ENCODE data around the gene BTBD9. TPM values are rescaled to one million over a fixed set of nuclear protein-coding genes. Genes with fewer than 3 reads are reported as not detected.

BTBD9 gene
- total RNA-seq, 2 experiments from 2014 or later = 8.2 to 12.2 TPM

DNA sequence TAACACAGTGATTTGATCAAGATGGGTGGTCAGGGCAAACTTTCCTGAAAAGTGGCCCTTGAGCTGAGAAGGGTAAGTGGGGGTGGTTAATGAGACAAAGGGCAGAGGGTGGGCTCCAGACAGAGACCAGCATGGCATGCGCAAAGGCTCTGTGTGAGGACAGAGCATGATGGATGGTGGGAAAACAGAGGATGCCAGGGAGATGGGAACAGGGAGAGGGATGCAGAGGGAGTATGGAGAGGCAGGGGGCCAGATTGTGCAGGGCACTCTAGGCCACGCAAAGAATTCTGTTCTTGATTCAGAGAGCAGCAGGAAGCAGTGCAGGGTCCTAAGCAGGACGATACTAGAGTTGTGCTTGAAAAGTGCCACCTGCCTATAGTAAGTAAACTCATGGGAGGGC lies 394.4 kb downstream of the BTBD9 start:
- intact Hi-C loops (cut with DNase I, micrococcal nuclease) = no loop called here
- H3K36me3 Mint-ChIP-seq (ENCODE audit: low read depth) = peaks cover 6% of the 10 kb centered on the region
- ChIA-PET CTCF (no interaction called here), POLR2A (no interaction called here)
- DNase-seq (no peak), ATAC-seq (no peak)
- H3K27me3 Mint-ChIP-seq = no peaks in the 10 kb centered on the region
- no peak overlapping the region for H3K27ac Mint-ChIP-seq
- no peaks in the 10 kb centered on the region for H3K4me1 Mint-ChIP-seq
- H3K4me3 Mint-ChIP-seq = no peak overlapping the region
- H3K9me3 Mint-ChIP-seq (ENCODE audit: low read depth) = no peaks in the 10 kb centered on the region

DNA sequence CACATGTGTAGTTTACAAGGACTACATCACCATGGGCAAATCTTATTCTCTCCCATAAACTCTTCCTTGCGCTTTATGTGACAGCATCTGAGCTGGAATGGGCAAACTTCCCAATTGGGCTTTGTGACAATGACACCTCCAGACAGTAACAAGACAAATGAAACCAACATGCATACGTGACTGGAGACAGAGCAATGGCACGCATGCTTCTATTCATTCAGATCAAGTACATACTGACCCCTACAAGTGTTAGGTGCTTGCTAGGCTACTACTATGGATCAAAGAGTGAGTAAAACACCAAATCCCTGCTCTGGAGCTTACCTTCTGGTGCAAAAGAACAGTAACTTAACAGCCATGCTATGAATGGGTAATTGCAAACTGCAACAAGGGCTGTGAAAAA lies 394.9 kb downstream of the BTBD9 start:
- no peak for ATAC-seq

GRCh38 chr6:38241200-38241871 lies 398.4 kb downstream of the BTBD9 start:
- intact Hi-C loops (cut with DNase I, micrococcal nuclease) = no loop called here
- DNase-seq (no peak), ATAC-seq (no peak)
- no peaks in the 10 kb centered on the region for H3K27me3 Mint-ChIP-seq
- no peaks in the 10 kb centered on the region for H3K4me1 Mint-ChIP-seq
- no peak overlapping the region for H3K27ac Mint-ChIP-seq
- CTCF ChIA-PET = interaction anchor here (1.2 kb wide), 1 partner anchor 9 kb away, joined by 3 read pairs; no protein-coding TSS in a partner anchor
- no peak overlapping the region for H3K4me3 Mint-ChIP-seq
- peaks cover 4% of the 10 kb centered on the region for H3K36me3 Mint-ChIP-seq (ENCODE audit: low read depth)
- POLR2A ChIA-PET = no interaction called here
- H3K9me3 Mint-ChIP-seq (ENCODE audit: low read depth) = no peaks in the 10 kb centered on the region

More for the DNA sequence above, 394.9 kb downstream of the BTBD9 start:
- Mint-ChIP-seq H3K9me3 (ENCODE audit: low read depth) (no peaks in the 10 kb centered on the region), H3K27me3 (no peaks in the 10 kb centered on the region), H3K4me3 (no peak overlapping the region), H3K4me1 (no peaks in the 10 kb centered on the region), H3K27ac (no peak overlapping the region), H3K36me3 (ENCODE audit: low read depth) (peaks cover 6% of the 10 kb centered on the region)
- POLR2A ChIA-PET = no interaction called here
- CTCF ChIA-PET = no interaction called here
- intact Hi-C loops (cut with DNase I, micrococcal nuclease) = no loop called here
- no peak for DNase-seq

DNA sequence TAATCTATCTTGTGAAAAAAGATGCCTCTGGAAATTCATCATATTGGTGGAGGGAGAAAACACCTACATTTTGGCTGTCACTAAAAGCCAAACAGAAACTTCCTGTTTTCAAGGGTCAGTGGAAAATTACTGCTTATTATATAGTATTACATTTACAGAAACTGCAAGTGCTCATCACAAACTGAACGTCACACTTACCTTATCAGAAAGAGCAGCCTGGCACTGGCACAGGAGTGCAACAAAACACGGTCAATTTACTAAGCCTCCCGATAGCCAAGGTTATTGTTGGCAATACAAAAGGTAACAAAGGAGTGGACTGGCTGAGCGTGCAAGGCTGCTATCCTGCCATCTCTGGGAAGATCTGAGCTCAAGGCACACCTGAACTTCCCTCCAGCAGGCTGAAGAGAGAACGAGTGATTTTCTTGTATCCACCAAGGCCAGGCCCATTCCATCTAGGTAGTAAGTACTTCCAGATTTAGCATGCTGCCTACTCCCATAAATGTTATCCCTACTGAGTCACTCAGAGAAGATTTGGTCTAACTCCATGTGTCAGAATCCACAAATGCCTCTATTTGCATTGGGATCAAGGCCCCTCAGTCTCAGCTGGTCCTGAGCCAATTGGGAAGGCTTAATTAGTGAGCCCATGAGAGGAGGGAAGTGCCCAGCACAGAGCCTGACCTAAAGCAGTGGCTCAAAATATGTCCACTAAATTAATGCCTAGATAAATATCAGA lies 399.8 kb downstream of the BTBD9 start:
- Mint-ChIP-seq H3K27me3 (no peaks in the 10 kb centered on the region), H3K36me3 (ENCODE audit: low read depth) (peaks cover 2% of the 10 kb centered on the region), H3K9me3 (ENCODE audit: low read depth) (no peaks in the 10 kb centered on the region), H3K27ac (no peak overlapping the region), H3K4me1 (no peaks in the 10 kb centered on the region), H3K4me3 (no peak overlapping the region)
- ChIA-PET CTCF (no interaction called here), POLR2A (no interaction called here)
- intact Hi-C loops (cut with DNase I, micrococcal nuclease) = no loop called here
- DNase-seq = no peak
- no peak for ATAC-seq

DNA sequence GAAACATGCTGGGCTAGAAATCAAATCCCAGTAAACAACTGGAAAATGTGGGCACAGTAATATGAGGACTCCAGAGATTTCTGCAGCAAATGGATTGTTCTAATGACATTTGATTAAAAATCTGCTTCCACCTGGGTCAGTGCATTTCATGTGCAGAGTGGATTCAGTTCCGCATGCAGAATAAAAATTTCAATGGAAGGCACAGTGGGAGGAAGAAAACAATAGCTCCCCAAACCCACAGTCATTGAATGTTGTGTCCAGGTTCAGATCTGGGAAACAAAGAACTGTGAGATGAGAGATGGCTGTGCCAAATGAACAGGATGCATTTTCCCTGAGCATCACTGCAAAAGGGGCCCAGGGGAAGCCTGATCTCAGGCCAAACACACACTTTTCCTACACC lies 403.1 kb downstream of the BTBD9 start:
- ChIA-PET POLR2A (no interaction called here), CTCF (no interaction called here)
- ATAC-seq (no peak), DNase-seq (no peak)
- no peak overlapping the region for H3K4me3 Mint-ChIP-seq
- no peaks in the 10 kb centered on the region for H3K27me3 Mint-ChIP-seq
- H3K4me1 Mint-ChIP-seq = no peaks in the 10 kb centered on the region
- no peaks in the 10 kb centered on the region for H3K9me3 Mint-ChIP-seq (ENCODE audit: low read depth)
- intact Hi-C loops (cut with DNase I, micrococcal nuclease) = no loop called here
- H3K36me3 Mint-ChIP-seq (ENCODE audit: low read depth) = peaks cover 2% of the 10 kb centered on the region
- no peak overlapping the region for H3K27ac Mint-ChIP-seq

GRCh38 chr6:38234934-38235682 lies 404.6 kb downstream of the BTBD9 start:
- no peaks in the 10 kb centered on the region for H3K9me3 Mint-ChIP-seq (ENCODE audit: low read depth)
- ATAC-seq (no peak), DNase-seq (no peak)
- no peaks in the 10 kb centered on the region for H3K27me3 Mint-ChIP-seq
- H3K4me1 Mint-ChIP-seq = no peaks in the 10 kb centered on the region
- H3K27ac Mint-ChIP-seq = no peak overlapping the region
- H3K4me3 Mint-ChIP-seq = no peak overlapping the region
- peaks cover 2% of the 10 kb centered on the region for H3K36me3 Mint-ChIP-seq (ENCODE audit: low read depth)
- ChIA-PET CTCF (interaction anchor here (0.7 kb wide), 1 partner anchor 52 kb away, joined by 3 read pairs; no protein-coding TSS in a partner anchor), POLR2A (no interaction called here)
- intact Hi-C loops (cut with DNase I, micrococcal nuclease) = no loop called here

GRCh38 chr6:38234141-38234540 lies 405.6 kb downstream of the BTBD9 start:
- POLR2A ChIA-PET = no interaction called here
- Mint-ChIP-seq H3K4me1 (no peaks in the 10 kb centered on the region), H3K9me3 (ENCODE audit: low read depth) (no peaks in the 10 kb centered on the region), H3K36me3 (ENCODE audit: low read depth) (peaks cover 2% of the 10 kb centered on the region), H3K4me3 (no peak overlapping the region), H3K27me3 (no peaks in the 10 kb centered on the region), H3K27ac (no peak overlapping the region)
- DNase-seq = no peak
- intact Hi-C loops (cut with DNase I, micrococcal nuclease) = no loop called here
- CTCF ChIA-PET = no interaction called here
- no peak for ATAC-seq

- H3K36me3 Mint-ChIP-seq (ENCODE audit: low read depth) = no peaks in the 10 kb centered on the region
- no peaks in the 10 kb centered on the region for H3K9me3 Mint-ChIP-seq (ENCODE audit: low read depth)
- H3K4me3 Mint-ChIP-seq = no peak overlapping the region
- no peaks in the 10 kb centered on the region for H3K27me3 Mint-ChIP-seq
- no peak for DNase-seq
- no peak overlapping the region for H3K27ac Mint-ChIP-seq
- CTCF ChIA-PET = no interaction called here
- intact Hi-C loops (cut with DNase I, micrococcal nuclease) = no loop called here
- POLR2A ChIA-PET = no interaction called here
- ATAC-seq = no peak
- no peaks in the 10 kb centered on the region for H3K4me1 Mint-ChIP-seq
Observed at GRCh38 chr6:38233161-38233791, 406.5 kb downstream of the BTBD9 start.

DNA sequence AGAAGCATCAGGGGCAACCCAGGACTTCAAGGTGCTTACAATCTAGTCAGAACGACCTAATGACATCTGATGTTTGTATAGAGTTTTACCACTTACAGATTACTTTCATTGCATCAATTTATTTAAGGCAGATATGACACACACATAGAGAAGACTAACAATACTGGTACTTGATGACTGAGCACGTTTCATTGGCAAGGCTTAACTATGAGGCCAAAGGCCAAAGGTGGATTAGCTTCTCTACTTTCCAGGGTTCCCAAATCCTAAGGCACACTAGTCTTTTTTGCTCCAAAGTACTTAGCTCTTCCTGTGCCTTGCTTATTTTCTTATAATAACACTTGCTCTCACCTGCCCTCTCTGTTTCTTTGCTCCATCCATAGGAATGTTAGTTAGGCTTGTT lies 414.0 kb downstream of the BTBD9 start:
- ChIA-PET CTCF (no interaction called here), POLR2A (no interaction called here)
- DNase-seq = no peak
- Mint-ChIP-seq H3K36me3 (ENCODE audit: low read depth) (no peaks in the 10 kb centered on the region), H3K9me3 (ENCODE audit: low read depth) (no peaks in the 10 kb centered on the region), H3K27ac (no peak overlapping the region), H3K27me3 (no peaks in the 10 kb centered on the region), H3K4me3 (no peak overlapping the region), H3K4me1 (no peaks in the 10 kb centered on the region)
- no peak for ATAC-seq
- intact Hi-C loops (cut with DNase I, micrococcal nuclease) = no loop called here

- CTCF ChIA-PET = interaction anchor here (1.1 kb wide), 1 partner anchor 160 kb away, joined by 3 read pairs; no protein-coding TSS in a partner anchor
- no peak overlapping the region for H3K4me3 Mint-ChIP-seq
- H3K27me3 Mint-ChIP-seq = no peaks in the 10 kb centered on the region
- DNase-seq (no peak), ATAC-seq (no peak)
- no peaks in the 10 kb centered on the region for H3K9me3 Mint-ChIP-seq (ENCODE audit: low read depth)
- no peaks in the 10 kb centered on the region for H3K36me3 Mint-ChIP-seq (ENCODE audit: low read depth)
- intact Hi-C loops (cut with DNase I, micrococcal nuclease) = no loop called here
- no peak overlapping the region for H3K27ac Mint-ChIP-seq
- peaks cover 2% of the 10 kb centered on the region for H3K4me1 Mint-ChIP-seq
- POLR2A ChIA-PET = no interaction called here
Observed at GRCh38 chr6:38221251-38221650, 418.5 kb downstream of the BTBD9 start.

GRCh38 chr6:38220069-38220723 lies 419.5 kb downstream of the BTBD9 start:
- no peaks in the 10 kb centered on the region for H3K9me3 Mint-ChIP-seq (ENCODE audit: low read depth)
- H3K27me3 Mint-ChIP-seq = no peaks in the 10 kb centered on the region

More at GRCh38 chr6:38220069-38220723, 419.5 kb downstream of the BTBD9 start:
- Mint-ChIP-seq H3K4me1 (peaks cover 4% of the 10 kb centered on the region), H3K4me3 (no peak overlapping the region), H3K27ac (no peak overlapping the region), H3K36me3 (ENCODE audit: low read depth) (no peaks in the 10 kb centered on the region)
- ChIA-PET CTCF (interaction anchor here (1.1 kb wide), 1 partner anchor 273 kb away, joined by 3 read pairs; no protein-coding TSS in a partner anchor), POLR2A (no interaction called here)
- ATAC-seq (no peak), DNase-seq (no peak)
- intact Hi-C loops (cut with DNase I, micrococcal nuclease) = no loop called here
